ENCODE results near the gene LGALS9B.
"Not testable (repeated sequence)": the region's sequence is repeated elsewhere in the genome, so short reads cannot be mapped to it uniquely, and the experiment has no call there.

LGALS9B gene

DNA sequence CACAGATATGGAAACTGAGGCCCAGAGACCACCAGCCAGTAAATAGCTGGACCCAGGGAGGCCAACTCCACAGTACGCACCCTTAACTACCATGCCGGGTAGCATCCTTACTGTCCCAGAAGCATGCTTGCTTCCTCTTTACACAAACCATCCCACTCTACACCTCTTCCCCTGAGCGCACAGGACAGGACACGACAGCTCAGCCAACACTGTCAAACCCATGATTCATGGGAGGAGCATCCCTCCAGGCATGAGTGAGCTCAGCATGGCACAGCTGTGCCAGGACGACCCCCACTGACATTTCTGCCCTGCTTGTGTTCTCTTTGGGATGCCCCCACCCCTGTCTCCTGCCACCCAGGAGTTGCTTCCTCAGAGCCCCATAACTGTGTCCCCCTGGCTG, 340 bp downstream of the LGALS9B start:
- DNase-seq (ENCODE audit: low spot score), result not testable (repeated sequence)

DNA sequence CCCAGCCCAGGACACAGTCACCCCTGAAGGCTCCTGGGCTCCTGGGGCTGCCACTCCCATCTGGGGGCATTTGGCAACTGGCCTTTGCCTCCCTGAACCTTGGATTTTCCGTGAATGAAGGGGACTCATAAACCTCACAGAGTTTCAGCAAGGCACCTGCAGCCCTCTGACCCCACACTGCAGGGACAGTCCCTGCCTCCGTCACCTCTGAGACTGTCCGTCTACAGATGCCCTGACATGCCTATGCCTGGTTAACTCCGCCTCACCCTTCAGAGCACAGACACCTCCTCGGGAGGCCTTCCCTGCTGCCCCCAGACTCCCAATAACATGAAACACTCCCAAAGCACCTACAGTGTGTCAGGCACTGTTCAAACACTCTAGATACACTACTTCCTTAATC, 786 bp downstream of the LGALS9B start:
- not testable (repeated sequence) for DNase-seq (ENCODE audit: low spot score)

DNA sequence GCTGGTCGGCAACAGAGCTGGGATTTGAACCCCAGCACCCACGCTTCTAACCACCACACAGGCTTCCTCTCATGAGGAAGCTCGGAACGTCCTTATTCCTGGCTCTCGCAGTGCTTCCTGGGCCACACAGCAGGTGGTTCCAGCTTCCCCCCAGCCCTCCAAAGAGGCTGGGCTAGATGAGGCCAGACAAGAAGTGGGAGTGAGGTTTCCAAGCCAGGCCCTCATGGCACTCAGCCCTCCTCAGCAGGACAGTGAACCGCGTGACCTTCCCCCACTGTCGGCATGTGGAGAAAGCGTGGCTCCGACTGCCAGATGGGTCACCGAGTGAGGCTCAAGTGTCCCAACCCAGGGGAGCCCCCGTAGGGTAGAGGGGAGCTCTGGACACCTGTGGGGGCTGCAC, 1.8 kb downstream of the LGALS9B start:
- DNase-seq (ENCODE audit: low spot score), result not testable (repeated sequence)

DNA sequence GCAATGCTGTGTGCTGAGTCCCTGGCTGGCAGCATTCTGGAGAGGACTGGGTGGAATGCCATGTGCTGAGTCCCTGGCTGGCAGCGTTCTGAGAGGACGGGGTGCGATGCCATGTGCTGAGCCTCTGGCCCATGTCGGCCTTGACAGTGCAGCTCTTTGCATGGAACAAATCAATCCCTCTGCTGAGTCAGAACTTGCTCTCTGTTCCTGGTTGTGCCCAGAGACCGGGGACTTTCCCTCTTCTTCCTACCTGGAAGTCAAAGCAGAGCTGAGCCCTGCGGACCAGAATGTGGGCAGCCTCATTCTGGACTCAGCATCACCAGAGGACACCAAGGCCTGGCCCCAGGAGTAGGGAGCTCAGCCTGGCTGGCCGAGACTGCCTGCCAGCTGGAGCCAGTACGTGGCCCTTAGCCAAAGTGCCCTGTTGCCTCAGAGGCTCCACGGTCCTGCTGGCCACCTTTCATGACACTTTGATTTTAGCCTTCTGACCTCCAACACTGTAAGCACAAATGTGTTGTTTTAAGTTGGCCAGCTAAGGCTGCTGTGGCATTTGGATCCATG, 2.4 kb downstream of the LGALS9B start:
- not testable (repeated sequence) for DNase-seq (ENCODE audit: low spot score)

DNA sequence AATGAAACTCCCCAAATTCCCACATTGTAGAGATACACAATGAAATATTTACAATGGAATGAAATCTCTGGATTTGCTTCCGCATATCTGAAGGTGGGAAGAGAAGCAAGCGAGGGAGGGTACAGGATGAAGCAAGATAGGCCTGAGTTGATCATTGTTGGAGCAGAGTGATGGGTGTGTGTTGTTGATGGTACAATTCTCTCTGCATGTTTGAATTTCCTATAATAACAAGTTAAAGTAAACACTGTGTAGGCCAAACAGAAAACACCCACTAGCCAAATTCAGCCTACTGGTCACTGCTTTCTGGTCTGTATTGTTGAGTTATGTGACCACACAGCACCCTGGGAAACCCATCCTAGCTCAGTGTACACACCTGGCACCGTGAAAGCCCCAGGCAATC, 5.2 kb downstream of the LGALS9B start:
- DNase-seq (ENCODE audit: low spot score), result not testable (repeated sequence)

DNA sequence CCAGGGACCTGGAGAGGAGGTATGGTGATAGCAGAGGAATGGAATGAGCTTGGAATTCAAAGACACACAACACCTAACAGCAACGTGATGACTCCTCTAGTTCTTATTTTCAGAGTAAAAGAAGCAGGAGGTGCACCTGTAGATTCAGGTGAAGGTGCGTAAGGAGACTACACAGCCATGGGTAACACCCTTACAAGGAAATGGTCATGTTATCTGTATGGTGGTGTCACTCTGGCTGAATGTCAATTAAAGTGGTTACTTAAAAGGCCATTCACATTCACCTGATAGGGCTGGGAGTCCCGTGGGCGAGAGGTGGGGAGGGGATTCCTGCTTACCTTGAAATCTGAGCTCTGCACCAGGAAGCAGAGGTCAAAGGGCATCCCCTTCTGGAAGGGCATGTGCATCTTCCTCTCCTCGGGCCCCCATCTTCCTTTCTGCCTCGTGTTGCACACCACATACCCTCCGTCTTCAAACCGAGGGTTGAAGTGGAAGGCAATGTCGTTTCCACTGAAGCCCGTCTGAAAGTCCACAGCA, 9.4 kb downstream of the LGALS9B start:
- DNase-seq (ENCODE audit: low spot score), result not testable (repeated sequence)

DNA sequence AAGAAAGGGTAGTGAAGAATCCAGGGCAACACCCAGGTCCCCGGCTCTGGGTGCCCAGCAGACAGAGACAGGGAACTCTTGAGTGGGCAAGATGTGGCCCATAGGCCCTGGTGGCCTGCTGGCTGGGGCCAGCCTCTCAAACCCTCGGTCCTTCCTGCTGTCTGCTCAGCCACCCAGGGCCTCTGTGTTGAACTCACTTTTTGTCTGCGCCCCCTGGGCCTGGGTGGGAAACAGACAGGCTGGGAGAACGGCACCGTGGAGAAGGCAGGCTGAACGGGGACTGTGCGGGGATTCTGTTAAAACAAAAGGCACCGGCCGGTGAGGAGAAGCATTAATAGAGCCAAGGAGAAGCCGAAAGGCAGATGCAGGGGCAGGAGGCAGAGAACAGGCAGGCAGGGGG, 12.2 kb downstream of the LGALS9B start:
- DNase-seq (ENCODE audit: low spot score), result not testable (repeated sequence)

DNA sequence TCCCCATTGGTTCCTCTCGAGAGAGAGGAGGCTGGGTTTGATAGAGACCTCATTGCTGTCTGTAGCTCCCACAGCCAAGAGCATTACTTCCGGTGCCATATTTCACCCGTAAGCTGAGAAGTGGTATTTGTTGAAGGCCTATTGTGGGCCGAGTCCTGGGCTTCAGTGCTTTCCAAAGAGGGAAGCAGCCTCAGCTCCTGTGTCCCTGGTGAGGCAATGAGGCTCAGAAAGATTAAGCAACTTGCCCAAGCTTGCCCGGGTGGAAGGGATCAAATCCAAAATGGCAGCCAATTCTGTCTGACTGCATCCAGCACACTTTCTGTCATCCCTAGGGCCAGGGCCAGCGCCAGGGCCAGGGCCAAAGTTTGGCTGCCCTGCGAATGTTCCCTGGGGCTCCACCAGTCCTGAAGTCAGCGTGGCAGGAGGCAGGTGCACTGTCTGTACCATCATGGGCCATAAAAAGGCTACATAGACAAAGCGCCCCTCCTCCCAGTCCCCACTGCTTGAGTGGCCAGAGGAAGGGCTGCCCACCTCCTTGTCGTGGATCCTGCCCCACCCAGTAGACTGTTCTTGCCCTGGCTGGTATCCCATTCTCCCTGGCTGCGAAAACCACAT, 13.4 kb downstream of the LGALS9B start:
- DNase-seq (ENCODE audit: low spot score), result not testable (repeated sequence)

DNA sequence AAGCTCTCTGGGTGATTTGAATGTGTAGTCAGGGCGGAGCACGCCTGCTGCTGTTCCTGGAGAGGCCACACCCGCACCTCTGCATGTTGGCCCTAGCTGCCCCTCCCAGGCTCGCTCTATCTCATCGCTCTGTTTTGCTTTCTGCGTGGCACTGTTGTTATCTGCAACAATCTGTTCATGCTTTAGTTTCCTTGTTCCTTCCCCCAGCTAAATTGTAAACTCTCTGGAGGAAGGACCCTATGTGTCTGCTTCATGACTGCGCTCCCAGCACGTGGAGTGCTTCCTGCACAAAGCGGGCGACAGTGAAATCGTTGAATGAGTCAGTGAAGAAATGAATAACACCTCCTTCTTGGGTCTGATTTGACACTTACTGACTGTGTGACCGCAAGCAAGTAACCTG, 16.5 kb downstream of the LGALS9B start:
- not testable (repeated sequence) for DNase-seq (ENCODE audit: low spot score)

DNA sequence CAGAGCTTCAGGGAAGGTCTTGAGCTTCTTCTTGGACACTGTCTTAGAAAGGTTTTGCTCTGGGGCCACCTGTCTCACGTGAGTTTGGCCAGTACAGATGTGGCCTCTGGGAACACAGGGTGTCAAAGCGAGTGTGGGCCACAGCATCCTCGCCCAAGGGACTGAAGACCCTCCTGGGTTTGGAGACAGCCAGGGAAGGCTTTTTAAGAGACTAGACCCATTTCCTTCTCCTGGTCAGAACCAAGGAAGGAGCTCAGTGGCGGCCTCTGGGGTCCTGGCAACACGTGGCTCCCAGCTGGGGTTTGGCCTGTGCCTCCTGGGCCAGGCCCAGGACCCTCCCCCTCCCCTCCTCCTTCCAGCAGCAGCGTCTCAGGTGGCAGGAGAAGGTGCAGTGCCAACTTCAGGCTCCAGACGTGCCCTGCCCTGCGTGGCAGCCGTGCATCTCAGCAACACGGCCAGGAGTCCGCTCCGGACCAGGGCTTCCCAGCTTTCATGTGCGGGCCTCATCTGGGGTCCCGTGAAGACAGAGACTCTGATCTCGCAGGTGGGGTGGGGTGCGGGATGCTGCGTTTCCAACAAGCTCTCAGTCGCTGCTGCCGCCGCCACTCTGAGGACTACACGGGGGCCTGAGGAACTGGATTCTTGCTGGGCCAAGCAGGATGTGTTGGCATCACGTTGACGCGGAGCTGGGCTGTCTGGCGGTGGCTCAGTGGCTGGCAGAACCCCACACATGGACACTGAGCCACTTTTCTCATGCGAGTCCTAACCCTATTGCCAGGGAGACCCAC, 19.6 kb downstream of the LGALS9B start:
- not testable (repeated sequence) for DNase-seq (ENCODE audit: low spot score)

DNA sequence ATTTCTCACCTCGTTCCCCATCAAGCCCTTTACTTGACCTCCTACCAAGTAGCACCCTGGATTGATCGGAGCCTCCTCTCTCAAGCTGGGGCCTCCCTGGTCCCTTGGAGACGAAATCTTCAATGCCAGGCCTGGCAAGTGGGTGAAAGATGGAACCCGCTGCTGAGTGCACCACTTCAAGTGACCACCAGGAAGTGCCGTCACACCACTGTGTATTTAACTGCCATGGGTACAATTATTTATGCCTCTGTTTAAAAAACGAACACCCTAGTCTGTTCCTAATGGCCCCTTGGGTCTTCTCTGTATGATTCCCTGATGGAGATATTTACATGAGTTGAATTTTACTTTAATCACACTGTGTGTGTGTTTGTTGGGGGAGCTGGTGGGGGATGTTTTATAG, 20.4 kb downstream of the LGALS9B start:
- not testable (repeated sequence) for DNase-seq (ENCODE audit: low spot score)

DNA sequence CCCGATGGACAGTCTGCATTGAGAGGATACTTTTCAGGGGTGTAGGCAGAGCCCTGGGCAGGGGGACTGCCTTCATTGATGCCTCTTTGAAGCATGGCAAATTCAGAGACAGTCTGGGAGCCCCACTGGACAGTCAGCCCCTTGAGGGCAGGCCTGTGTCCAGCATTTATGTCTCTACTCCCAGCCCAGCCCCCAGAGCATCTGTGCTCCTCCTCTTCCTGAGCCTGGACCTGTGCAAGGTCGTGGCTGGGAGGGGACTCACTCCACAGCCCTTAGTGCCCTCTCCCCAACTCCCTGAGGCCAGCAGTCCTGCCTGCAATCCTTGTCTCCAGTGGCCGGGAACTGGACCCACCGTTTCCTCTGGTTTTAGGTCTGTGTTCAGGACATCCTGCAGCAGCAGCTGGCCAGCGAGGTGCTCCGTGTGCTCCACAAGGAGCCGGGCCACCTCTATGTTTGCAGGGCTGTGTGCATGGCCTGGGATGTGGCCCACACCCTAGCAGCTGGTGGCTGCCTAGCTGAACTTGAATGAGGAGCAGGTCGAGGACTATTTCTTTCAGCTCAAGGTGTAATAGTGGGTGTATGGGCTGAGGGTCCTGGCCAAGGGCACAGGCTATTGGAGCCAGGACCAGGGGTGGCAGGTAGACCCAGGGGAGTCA, 22.6 kb downstream of the LGALS9B start:
- not testable (repeated sequence) for DNase-seq (ENCODE audit: low spot score)

DNA sequence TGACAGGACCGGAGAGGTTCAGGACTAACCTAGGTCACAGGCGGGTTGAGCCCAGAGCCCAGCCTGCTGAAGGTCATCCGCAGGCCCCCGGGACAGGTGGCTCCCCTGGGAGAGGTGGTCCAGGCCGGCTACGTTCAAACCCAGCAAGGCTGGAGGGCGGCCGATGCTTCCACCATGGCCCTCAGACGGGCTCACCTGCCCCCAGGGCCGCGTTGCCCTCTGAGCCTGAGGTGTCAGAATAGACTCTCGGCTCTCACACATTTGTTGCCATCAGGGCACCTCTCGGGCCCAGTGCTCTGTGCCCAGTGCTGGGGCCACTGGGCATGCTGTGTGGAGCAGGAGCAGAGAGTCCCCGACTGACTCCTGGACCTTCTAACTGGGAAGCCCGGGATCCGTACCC, 23.2 kb downstream of the LGALS9B start:
- DNase-seq (ENCODE audit: low spot score), result not testable (repeated sequence)

DNA sequence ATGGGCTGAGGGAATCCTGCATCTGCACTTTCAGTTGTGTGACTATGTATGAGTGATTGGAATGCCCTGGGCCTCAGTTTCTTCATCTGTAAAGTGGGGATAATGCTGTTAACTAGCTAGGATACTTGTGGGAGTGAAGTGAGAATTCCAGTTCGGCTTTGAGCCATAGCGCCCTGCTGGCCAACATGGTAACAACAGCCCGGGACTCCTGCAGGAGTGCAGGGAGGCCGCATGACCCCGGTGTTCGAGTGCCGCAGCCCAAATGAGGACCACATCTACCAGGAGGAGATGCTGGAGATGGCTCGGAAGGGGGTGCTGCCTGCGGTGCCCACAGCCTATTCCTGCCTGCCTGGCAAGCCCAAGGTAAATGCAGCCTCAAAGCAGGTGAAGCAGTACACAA, 23.7 kb downstream of the LGALS9B start:
- not testable (repeated sequence) for DNase-seq (ENCODE audit: low spot score)

DNA sequence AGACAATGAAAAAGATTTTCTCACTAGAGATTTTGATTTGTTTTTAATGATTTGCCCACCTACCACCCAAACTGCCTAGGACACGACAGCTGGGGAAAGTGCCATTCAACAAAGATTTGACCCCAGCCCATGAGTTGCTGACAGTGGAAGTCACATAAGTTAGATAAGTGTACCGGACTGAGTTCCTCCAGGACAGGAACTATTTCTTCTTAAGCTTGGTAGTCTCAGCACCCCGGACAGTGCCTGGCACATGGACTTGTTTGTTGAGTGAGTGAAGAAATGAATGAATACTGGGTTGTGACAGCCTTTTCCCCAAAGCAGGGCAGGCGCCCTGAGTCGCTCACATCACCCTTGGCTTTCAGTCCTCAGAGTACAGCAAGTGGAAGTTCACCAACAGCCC, 26.7 kb downstream of the LGALS9B start:
- DNase-seq (ENCODE audit: low spot score), result not testable (repeated sequence)

DNA sequence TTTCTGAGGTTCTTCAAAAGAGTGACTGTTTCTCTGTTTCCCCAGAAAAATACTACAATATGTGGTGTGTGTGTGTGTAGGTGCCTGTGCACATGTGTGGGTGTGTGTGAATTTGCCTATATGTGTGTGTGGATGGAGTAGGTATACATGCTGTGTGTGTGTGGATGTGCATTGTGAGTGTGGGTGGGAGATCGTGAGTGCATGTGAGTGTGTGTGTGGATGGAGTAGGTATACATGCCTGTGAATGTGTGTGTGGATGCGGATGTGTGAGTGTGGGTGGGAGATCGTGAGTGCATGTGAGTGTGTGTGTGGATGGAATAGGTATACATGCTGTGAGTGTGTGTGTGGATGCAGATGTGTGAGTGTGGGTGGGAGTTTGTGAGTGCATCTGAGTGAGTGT, 32.2 kb downstream of the LGALS9B start:
- DNase-seq (ENCODE audit: low spot score), result not testable (repeated sequence)

DNA sequence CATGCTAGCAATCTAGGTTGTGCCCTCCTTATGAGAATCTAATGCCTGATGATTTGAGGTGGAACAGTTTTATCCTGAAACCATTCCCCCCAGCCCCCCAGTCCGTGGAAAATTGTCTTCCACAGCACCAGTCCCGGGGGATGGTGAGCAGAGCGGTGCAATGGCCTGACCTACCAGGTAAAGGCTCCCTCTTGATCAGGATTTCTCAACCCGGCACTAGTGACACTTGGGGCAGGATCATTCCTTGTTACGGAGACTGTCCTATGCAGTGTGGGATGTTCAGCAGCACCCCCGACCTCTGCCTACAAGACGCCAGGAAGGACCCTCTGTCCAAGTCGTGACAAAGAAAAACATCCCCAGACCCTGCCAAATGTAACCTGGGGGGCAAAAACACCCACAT, 34.0 kb downstream of the LGALS9B start:
- not testable (repeated sequence) for DNase-seq (ENCODE audit: low spot score)

DNA sequence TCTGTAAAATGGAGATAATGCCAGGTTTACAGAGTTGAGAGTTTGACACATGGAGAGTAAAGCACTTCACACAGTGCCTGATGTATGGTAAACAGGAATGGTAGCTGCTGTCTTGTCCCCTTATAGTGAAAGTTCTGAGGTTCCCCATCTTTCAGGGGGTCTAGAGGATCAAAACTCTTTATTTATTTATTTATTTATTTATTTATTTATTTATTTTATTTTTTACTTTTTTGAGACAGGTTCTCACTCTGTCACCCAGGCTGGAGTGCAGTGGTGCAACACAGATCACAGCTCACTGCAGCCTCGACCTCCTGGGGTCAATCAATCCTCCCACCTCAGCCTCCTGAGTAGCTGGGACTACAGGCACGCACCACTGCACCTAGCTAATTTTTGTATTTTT, 40.1 kb downstream of the LGALS9B start:
- not testable (repeated sequence) for DNase-seq (ENCODE audit: low spot score)

DNA sequence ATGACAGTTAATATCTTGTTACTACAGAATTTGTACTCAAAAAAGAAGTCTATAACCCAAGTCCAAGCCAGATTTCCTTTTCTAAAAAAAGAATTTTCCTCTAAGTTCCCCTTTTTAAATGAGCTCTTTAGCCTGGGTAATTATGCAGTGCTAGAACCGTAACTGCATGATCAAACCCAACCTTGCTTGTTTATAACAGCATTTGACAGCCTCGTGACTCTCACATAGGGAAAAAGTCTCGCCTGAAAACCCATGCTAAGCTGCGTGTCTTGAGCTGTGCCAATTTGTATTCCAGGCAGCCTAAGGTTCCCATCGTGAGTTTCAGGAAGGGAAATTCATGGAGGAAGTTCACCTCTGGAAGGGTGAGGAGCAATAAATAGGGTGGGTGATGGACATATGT, 44.5 kb downstream of the LGALS9B start:
- DNase-seq (ENCODE audit: low spot score), result not testable (repeated sequence)

DNA sequence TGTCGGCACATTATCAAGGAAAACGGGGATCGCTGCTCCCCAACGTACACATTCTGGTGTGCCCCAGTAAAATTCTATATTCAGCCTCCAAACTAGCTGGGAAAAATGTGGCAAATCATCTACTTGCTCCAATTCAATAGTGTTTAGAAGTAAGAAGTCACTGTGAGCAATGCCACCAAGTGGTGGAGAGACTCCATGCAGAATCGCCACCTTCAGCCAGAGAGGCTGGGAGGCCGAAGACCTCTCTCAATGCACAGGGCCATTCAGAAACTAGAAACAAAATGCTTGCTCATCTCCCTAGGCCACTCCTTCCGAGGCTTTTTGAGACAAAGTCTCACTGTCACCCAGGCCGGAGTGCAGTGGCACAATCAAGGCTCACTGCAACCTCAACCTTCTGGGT, 48.5 kb downstream of the LGALS9B start:
- DNase-seq (ENCODE audit: low spot score), result not testable (repeated sequence)

DNA sequence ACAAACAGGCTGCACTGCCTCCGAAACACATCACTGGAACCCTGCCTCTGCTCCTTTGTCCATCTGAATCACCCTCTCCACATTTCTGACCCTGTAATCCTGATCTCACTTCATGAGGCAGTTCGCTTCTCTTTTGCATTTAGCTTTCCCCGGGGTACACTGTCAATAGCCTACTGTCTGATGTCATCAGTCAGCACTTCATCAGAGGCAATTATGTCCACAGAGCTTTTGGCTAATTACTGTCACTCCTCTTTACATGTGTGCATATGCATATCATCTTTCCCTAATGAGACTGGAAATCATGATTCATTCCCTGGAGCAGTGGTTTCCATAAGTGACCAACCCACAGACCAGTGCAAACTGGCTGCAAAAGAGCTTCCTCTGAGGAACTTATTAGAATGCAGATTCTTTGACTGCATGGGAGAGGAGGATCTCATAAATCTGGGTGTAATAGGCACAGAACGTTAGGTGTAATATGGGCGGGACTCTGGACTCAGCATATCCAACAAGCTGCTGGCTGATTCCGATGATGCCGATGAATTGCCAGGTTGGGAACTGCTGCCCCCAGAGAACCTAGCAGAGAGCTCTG, 49.8 kb downstream of the LGALS9B start:
- DNase-seq (ENCODE audit: low spot score), result not testable (repeated sequence)

DNA sequence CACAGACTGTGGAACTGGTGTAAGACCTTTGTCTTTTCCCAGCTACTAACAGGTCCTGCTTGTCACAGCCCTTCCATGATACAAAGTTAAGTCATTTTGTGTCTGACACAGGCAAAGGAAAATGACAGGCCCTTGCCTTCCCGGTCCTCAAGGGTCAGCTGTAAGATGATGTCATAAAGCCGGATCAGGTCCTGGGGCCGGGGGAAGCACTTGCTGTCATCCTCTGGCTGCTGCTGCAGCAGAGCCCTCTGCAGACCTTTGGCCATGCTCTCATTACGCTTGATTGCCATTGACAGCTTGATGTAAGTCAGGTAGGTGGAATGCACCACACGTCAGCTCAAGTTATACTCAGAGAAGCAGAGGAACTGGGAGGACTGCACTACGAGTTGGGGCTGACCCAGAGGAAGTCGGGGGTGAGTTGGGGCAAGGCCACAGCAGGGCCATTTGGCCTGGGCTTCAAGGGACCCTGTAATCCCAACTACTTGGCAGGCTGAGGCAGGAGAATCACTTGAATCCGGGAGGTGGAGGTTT, 50.9 kb downstream of the LGALS9B start:
- not testable (repeated sequence) for DNase-seq (ENCODE audit: low spot score)

Measured in hepatic stellate cell (primary cell).